HG02588 (cell line): ENCODE measurements around the gene STIM1.

Experiments used
- ATAC-seq: cut with Tn5 transposase; IDR thresholded peaks from one replicate; pipeline ENCODE4 v1.9.1; 2021; ENCODE audit warnings: mild to moderate bottlenecking, moderate library complexity; ENCODE audit not compliant: unreplicated experiment

Gene STIM1

GRCh38 chr11:3944198-3944597 is 88.7 kb downstream of the STIM1 start:
- ATAC-seq: no peak

GRCh38 chr11:3946455-3947017 is 91.1 kb downstream of the STIM1 start:
- ATAC-seq: no peak

- peak; percentile 54 for ATAC-seq
Observed at GRCh38 chr11:3947061-3947460, 91.6 kb downstream of the STIM1 start.

GRCh38 chr11:3949125-3949524 is 93.7 kb downstream of the STIM1 start:
- no peak for ATAC-seq

- ATAC-seq: no peak
Observed at GRCh38 chr11:3950996-3951660, 95.7 kb downstream of the STIM1 start.

- no peak for ATAC-seq
Observed at GRCh38 chr11:3952715-3953114, 97.3 kb downstream of the STIM1 start.

GRCh38 chr11:3953327-3953726 is 97.9 kb downstream of the STIM1 start:
- ATAC-seq: no peak

- no peak for ATAC-seq
Observed at GRCh38 chr11:3954448-3955298, 99.2 kb downstream of the STIM1 start.

GRCh38 chr11:3955299-3955665 is 99.8 kb downstream of the STIM1 start:
- no peak for ATAC-seq

- ATAC-seq: no peak
Observed at GRCh38 chr11:3956038-3956437, 100.6 kb downstream of the STIM1 start.

GRCh38 chr11:3956748-3957147 is 101.3 kb downstream of the STIM1 start:
- ATAC-seq: no peak

- no peak for ATAC-seq
Observed at GRCh38 chr11:3957437-3957836, 102.0 kb downstream of the STIM1 start.

- no peak for ATAC-seq
Observed at GRCh38 chr11:3958281-3958680, 102.8 kb downstream of the STIM1 start.

- ATAC-seq: no peak
Observed at GRCh38 chr11:3959015-3959902, 103.8 kb downstream of the STIM1 start.

GRCh38 chr11:3959903-3960265 is 104.4 kb downstream of the STIM1 start:
- no peak for ATAC-seq

- ATAC-seq: no peak
Observed at GRCh38 chr11:3962406-3962840, 107.0 kb downstream of the STIM1 start.

GRCh38 chr11:3964056-3964455 is 108.6 kb downstream of the STIM1 start:
- no peak for ATAC-seq

GRCh38 chr11:3964935-3965604 is 109.6 kb downstream of the STIM1 start:
- ATAC-seq: no peak

- no peak for ATAC-seq
Observed at GRCh38 chr11:3967695-3968094, 112.2 kb downstream of the STIM1 start.

GRCh38 chr11:3969200-3969599 is 113.7 kb downstream of the STIM1 start:
- no peak for ATAC-seq

- no peak for ATAC-seq
Observed at GRCh38 chr11:3969613-3970012, 114.1 kb downstream of the STIM1 start.
